GM18508 (cell line): ENCODE data around the gene NSMF.

ENCODE experiments used
- ATAC-seq: cut with Tn5 transposase; IDR thresholded peaks from one replicate; pipeline ENCODE4 v1.9.1; 2021; ENCODE audit warnings: moderate number of reproducible peaks; ENCODE audit not compliant: insufficient read depth, unreplicated experiment

NSMF gene

GRCh38 chr9:137492464-137493363 lies 33.6 kb upstream of the NSMF start:
- no peak for ATAC-seq

GRCh38 chr9:137491735-137492432 lies 32.8 kb upstream of the NSMF start:
- no peak for ATAC-seq

- no peak for ATAC-seq
These were observed 31.5 kb upstream of the NSMF start for GRCh38 chr9:137490532-137491186.

GRCh38 chr9:137488906-137489305 lies 29.8 kb upstream of the NSMF start:
- ATAC-seq, result no peak

GRCh38 chr9:137488327-137488653 lies 29.2 kb upstream of the NSMF start:
- ATAC-seq, result no peak

GRCh38 chr9:137487454-137488326 lies 28.6 kb upstream of the NSMF start:
- ATAC-seq, result no peak

- no peak for ATAC-seq
These were observed 27.7 kb upstream of the NSMF start for GRCh38 chr9:137486545-137487453.

- no peak for ATAC-seq
These were observed 27.0 kb upstream of the NSMF start for GRCh38 chr9:137486141-137486490.

GRCh38 chr9:137485343-137486140 lies 26.4 kb upstream of the NSMF start:
- no peak for ATAC-seq

- ATAC-seq, result no peak
These were observed 25.6 kb upstream of the NSMF start for GRCh38 chr9:137484551-137485315.

- ATAC-seq, result no peak
These were observed 23.1 kb upstream of the NSMF start for GRCh38 chr9:137482094-137482781.

- ATAC-seq, result no peak
These were observed 21.9 kb upstream of the NSMF start for GRCh38 chr9:137480686-137481683.

GRCh38 chr9:137479892-137480685 lies 21.0 kb upstream of the NSMF start:
- ATAC-seq, result no peak

GRCh38 chr9:137478962-137479861 lies 20.1 kb upstream of the NSMF start:
- ATAC-seq, result no peak
